K562 (cell line): ENCODE measurements around the gene PDF. TPM values are rescaled to one million over a fixed set of nuclear protein-coding genes. Genes with fewer than 3 reads are reported as not detected.
"Not testable (repeated sequence)": the region's sequence is repeated elsewhere in the genome, so short reads cannot be mapped to it uniquely, and the experiment has no call there.

ENCODE experiments used
- ATAC-seq: fragments of 200-7000 bp; cut with Tn5 transposase; 3 replicates; pipeline ENCODE4 v1.9.1; 2020; ENCODE audit warnings: moderate library complexity
- BruUV-seq: library from RNA; stranded (reverse); fragments of 400-500 nt; replicated peaks from 2 replicates; lab custom pipeline; 2021; lab: Mats Ljungman, UMichigan
- CTCF ChIA-PET: fragments of 300-600 bp; formaldehyde crosslinking; extraction: SDS; loops from one replicate; lab custom pipeline; 2021; ENCODE audit warnings: low intra/inter-chr PET ratio; lab: Yijun Ruan, JAX
- POLR2A ChIA-PET: fragments of 300-600, 350-650 bp; sonication (Branson Sonifier 250); formaldehyde crosslinking; extraction: SDS; loops from one replicate; lab custom pipeline; 2021; ENCODE audit warnings: antibody characterized with exemption, inconsistent platforms; lab: Yijun Ruan, JAX
- DNase-seq, 4 experiments: peaks; one replicate each; pipeline versions ENCODE4 v3.0.0 to v3.0.0-alpha.2; 2011 to 2018; ENCODE audit warnings: low spot score in 3 of 4, mixed read lengths in 3 of 4; ENCODE audit errors: extremely low read depth in 1 of 4
- FAIRE-seq: peaks from 2 replicates; lab custom pipeline; 2011; peaks lifted over from hg19 to GRCh38; lab: Jason Lieb, UNC
- H2AFZ ChIP-seq: 2 replicates; pipeline ENCODE4 v1.6.0; 2011; ENCODE audit warnings: low read depth, low read length, control low read depth, inconsistent platforms
- H3K27ac ChIP-seq: fragments of 200-600 bp; 3 replicates; pipeline ENCODE4 v1.8.0; 2011; ENCODE audit warnings: low read depth, mild to moderate bottlenecking, control low read depth, inconsistent platforms, low read length, moderate library complexity, mixed read lengths; ENCODE audit errors: extremely low read depth
- H3K27me3 ChIP-seq, 2 experiments: fragments of 300-600 bp in 1 of 2; 2 replicates in 1 of 2; 3 replicates in 1 of 2; pipeline versions ENCODE4 v1.6.0 to v1.8.0; 2011; ENCODE audit warnings: inconsistent platforms in 2 of 2, low read length in 2 of 2, mild to moderate bottlenecking in 1 of 2, mixed read lengths in 1 of 2, moderate library complexity in 1 of 2; ENCODE audit not compliant: control insufficient read depth in 2 of 2, insufficient read depth in 2 of 2
- H3K36me3 ChIP-seq: fragments of 300-600 bp; 3 replicates; pipeline ENCODE4 v1.8.0; 2011; ENCODE audit warnings: mild to moderate bottlenecking, low read length, inconsistent platforms; ENCODE audit not compliant: control insufficient read depth, insufficient read depth
- H3K4me1 ChIP-seq, 2 experiments: fragments of 200-600 bp in 1 of 2; replicated peaks in 1 of 2; 2 replicates in 1 of 2; 3 replicates in 1 of 2; pipeline versions ENCODE4 v1.5.1 to v1.8.0; 2011; ENCODE audit warnings: inconsistent platforms in 2 of 2, low read length in 2 of 2, mild to moderate bottlenecking in 1 of 2, mixed read lengths in 1 of 2, moderate library complexity in 1 of 2; ENCODE audit not compliant: control insufficient read depth in 2 of 2, insufficient read depth in 2 of 2
- H3K4me2 ChIP-seq: 2 replicates; pipeline ENCODE4 v1.6.1; 2011; ENCODE audit warnings: low read length, control low read depth, inconsistent platforms, mixed read lengths; ENCODE audit not compliant: insufficient read depth
- H3K4me3 ChIP-seq: fragments of 200-600 bp; sonication (generic), shearing (Covaris generic); 2 replicates; pipeline ENCODE4 v1.5.1; 2016; ENCODE audit warnings: control low read depth, inconsistent platforms
- H3K79me2 ChIP-seq: fragments of 200-600 bp; 3 replicates; pipeline ENCODE4 v1.8.0; 2011; ENCODE audit warnings: low read length, inconsistent platforms; ENCODE audit not compliant: control insufficient read depth, insufficient read depth
- H3K9ac ChIP-seq, 2 experiments: 2 replicates each; pipeline versions ENCODE4 v1.6.0 to v1.6.1; 2011; ENCODE audit warnings: low read depth in 2 of 2, low read length in 2 of 2, control low read depth in 1 of 2, inconsistent platforms in 1 of 2, mild to moderate bottlenecking in 1 of 2, mixed read lengths in 1 of 2; ENCODE audit not compliant: insufficient read depth in 1 of 2
- H3K9me1 ChIP-seq: one replicate; pipeline ENCODE4 v1.6.0; 2011; ENCODE audit warnings: inconsistent platforms, mild to moderate bottlenecking, low read length, moderate library complexity; ENCODE audit not compliant: control insufficient read depth, insufficient read depth
- H3K9me3 ChIP-seq: replicated peaks from 2 replicates; pipeline ENCODE4 v1.5.1; 2011; ENCODE audit warnings: low read depth, low read length, inconsistent platforms; ENCODE audit not compliant: control insufficient read depth, insufficient read depth
- H4K20me1 ChIP-seq: replicated peaks from 2 replicates; pipeline ENCODE4 v1.6.1; 2011; ENCODE audit warnings: low read length, inconsistent platforms, mixed read lengths; ENCODE audit not compliant: control insufficient read depth, insufficient read depth
- BRF2 ChIP-seq: IDR thresholded peaks from 3 replicates; pipeline ENCODE4 v1.6.1; 2011; ENCODE audit warnings: borderline replicate concordance, mild to moderate bottlenecking; ENCODE audit not compliant: insufficient read length, insufficient read depth
- DEAF1 ChIP-seq: fragments of 450-650 bp; formaldehyde crosslinking; IDR thresholded peaks from 2 replicates; pipeline ENCODE4 v1.4.0; 2020; ENCODE audit warnings: mild to moderate bottlenecking, moderate library complexity
- ILK ChIP-seq: fragments of 450-650 bp; IDR thresholded peaks from 2 replicates; pipeline ENCODE4 v1.6.1; 2016; ENCODE audit warnings: missing genetic modification characterization, low read depth, mild to moderate bottlenecking, missing compliant biosample characterization, moderate library complexity, borderline replicate concordance
- MTF1 ChIP-seq: fragments of 250-450 bp; sonication (Bioruptor Pico); IDR thresholded peaks from 2 replicates; pipeline ENCODE4 v1.9.0; 2021; ENCODE audit warnings: moderate library complexity, mild to moderate bottlenecking, inconsistent platforms, borderline replicate concordance
- NFRKB ChIP-seq: fragments of 450-650 bp; IDR thresholded peaks from 2 replicates; pipeline ENCODE4 v1.6.1; 2016; ENCODE audit warnings: low read depth
- TRIM28 ChIP-seq: fragments of 450-650 bp; IDR thresholded peaks from 2 replicates; pipeline ENCODE4 v1.6.1; 2017
- WGBS: fragments of 100-300 bp; shearing (Covaris generic); methylation state at CpG from one replicate; pipeline ENCODE4 v1.1.6; 2016; ENCODE audit warnings: low coverage, mixed read lengths; ENCODE audit not compliant: insufficient coverage; ENCODE audit errors: missing lambda C conversion rate; 5-methylcytosine and 5-hydroxymethylcytosine counted together
- in situ Hi-C: fragments of 300-500 bp; cut with MboI; formaldehyde crosslinking; loops from 4 replicates; pipeline ENCODE4 v1.15.0; 2018; ENCODE audit warnings: inconsistent platforms, mixed read lengths
- intact Hi-C: fragments of 100-400 bp; cut with micrococcal nuclease; formaldehyde crosslinking; loops from 2 replicates; pipeline ENCODE4 v1.14.2; 2022
- polyA plus RNA-seq, 8 experiments: library from polyadenylated mRNA; depleted of rRNA in 4 of 8; stranded (reverse) in 5 of 8; unstranded in 3 of 8; fragments of >200 nt; fragmentation: Nextera tagmentation in 2 of 8; fragmentation: Illumina TruSeq in 1 of 8; extraction: Ambion mirVana in 2 of 8; extraction: Trizol in 1 of 8; gene quantifications; 2 replicates each; pipeline versions ENCODE4 v1.2.1 to v1.2.3, GENCODE V29; 2011 to 2014; ENCODE audit warnings: inconsistent platforms in 1 of 8, missing spikeins in 1 of 8
- total RNA-seq, 7 experiments: library from RNA; depleted of rRNA in 6 of 7; stranded (reverse); fragments of >200 nt in 6 of 7; fragmentation: Illumina TruSeq in 2 of 7; extraction: Trizol in 2 of 7; gene quantifications; 2 replicates each; pipeline versions ENCODE4 v1.2.1 to v1.2.3, GENCODE V29; 2011 to 2021; ENCODE audit warnings: low replicate concordance in 1 of 7
- TF ChIP-seq, protein P1 (sequence below): fragments of 250-450 bp; sonication (Bioruptor Pico); IDR thresholded peaks from 2 replicates; pipeline ENCODE4 v1.4.0; 2020

PDF gene
- total and polyA plus RNA-seq, 9 of the 15 experiments (the other 6 are each of a cell fraction or from before 2014, with no cell fraction given), result 0.15 to 72.4 (median 5.6) TPM

DNA sequence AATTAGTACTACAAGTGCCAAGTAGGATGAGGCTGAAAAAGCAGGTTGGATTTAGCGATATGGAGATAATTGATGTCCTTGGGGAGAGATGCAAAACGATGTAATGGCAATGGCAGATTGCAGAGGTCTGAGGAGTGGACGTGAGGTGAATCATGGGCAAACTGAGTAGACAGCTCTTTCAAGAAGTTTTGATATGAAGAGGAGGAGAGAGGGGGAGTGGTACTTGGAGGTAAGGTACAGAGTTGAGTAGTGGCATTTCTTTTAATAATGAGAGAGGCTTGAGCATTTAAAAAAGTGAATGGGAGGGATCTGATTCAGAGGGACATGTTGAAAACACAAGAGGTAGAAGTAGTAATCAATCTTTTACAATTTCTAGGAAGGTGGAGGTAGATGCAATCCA is 37.0 kb downstream of the PDF start (continued):
- TF ChIP-seq BRF2 (no peak), ILK (tag) (no peak), MTF1 (CRISPR knock-in tag) (no peak), DEAF1 (no peak), TRIM28 (no peak), NFRKB (no peak)
- TF ChIP-seq, protein P1, sequence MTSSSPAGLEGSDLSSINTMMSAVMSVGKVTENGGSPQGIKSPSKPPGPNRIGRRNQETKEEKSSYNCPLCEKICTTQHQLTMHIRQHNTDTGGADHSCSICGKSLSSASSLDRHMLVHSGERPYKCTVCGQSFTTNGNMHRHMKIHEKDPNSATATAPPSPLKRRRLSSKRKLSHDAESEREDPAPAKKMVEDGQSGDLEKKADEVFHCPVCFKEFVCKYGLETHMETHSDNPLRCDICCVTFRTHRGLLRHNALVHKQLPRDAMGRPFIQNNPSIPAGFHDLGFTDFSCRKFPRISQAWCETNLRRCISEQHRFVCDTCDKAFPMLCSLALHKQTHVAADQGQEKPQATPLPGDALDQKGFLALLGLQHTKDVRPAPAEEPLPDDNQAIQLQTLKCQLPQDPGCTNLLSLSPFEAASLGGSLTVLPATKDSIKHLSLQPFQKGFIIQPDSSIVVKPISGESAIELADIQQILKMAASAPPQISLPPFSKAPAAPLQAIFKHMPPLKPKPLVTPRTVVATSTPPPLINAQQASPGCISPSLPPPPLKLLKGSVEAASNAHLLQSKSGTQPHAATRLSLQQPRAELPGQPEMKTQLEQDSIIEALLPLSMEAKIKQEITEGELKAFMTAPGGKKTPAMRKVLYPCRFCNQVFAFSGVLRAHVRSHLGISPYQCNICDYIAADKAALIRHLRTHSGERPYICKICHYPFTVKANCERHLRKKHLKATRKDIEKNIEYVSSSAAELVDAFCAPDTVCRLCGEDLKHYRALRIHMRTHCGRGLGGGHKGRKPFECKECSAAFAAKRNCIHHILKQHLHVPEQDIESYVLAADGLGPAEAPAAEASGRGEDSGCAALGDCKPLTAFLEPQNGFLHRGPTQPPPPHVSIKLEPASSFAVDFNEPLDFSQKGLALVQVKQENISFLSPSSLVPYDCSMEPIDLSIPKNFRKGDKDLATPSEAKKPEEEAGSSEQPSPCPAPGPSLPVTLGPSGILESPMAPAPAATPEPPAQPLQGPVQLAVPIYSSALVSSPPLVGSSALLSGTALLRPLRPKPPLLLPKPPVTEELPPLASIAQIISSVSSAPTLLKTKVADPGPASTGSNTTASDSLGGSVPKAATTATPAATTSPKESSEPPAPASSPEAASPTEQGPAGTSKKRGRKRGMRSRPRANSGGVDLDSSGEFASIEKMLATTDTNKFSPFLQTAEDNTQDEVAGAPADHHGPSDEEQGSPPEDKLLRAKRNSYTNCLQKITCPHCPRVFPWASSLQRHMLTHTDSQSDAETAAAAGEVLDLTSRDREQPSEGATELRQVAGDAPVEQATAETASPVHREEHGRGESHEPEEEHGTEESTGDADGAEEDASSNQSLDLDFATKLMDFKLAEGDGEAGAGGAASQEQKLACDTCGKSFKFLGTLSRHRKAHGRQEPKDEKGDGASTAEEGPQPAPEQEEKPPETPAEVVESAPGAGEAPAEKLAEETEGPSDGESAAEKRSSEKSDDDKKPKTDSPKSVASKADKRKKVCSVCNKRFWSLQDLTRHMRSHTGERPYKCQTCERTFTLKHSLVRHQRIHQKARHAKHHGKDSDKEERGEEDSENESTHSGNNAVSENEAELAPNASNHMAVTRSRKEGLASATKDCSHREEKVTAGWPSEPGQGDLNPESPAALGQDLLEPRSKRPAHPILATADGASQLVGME (CRISPR knock-in tag), result no peak
- TF ChIP-seq, all 486 proteins: peak for 0

GRCh38 chr16:69291657-69292056 is 38.7 kb downstream of the PDF start:
- 78% methylated on average over 7 of the region's 9 CpGs for WGBS

More at GRCh38 chr16:69291657-69292056, 38.7 kb downstream of the PDF start:
- in situ Hi-C loops, H4K20me1 ChIP-seq, BruUV-seq, CTCF ChIA-PET, intact Hi-C loops, H3K9me1 ChIP-seq, H3K79me2 ChIP-seq, H3K9ac ChIP-seq, H3K27ac ChIP-seq, H2AFZ ChIP-seq, DNase-seq, H3K36me3 ChIP-seq, H3K4me3 ChIP-seq, ATAC-seq, H3K27me3 ChIP-seq, FAIRE-seq, H3K4me1 ChIP-seq, H3K9me3 ChIP-seq, H3K4me2 ChIP-seq: not testable (repeated sequence)
- POLR2A ChIA-PET, result interaction anchor here (0.6 kb wide), 1 partner anchor 100 kb away, joined by 4 read pairs; no protein-coding TSS in a partner anchor
